Stomach (tissue), 9 donors: ENCODE measurements around the gene CCDC3. TPM values are rescaled to one million over a fixed set of nuclear protein-coding genes. Genes with fewer than 3 reads are reported as not detected.

Source experiments
- DNase-seq, 2 donors: peaks; one replicate each; pipeline versions ENCODE4 v3.0.0 to v3.0.0-alpha.2; 2013 to 2019
- H3K27ac ChIP-seq, 5 donors: fragments of 200-600 bp in 4 of 5; sonication (generic) in 4 of 5; one replicate each; pipeline ENCODE4 v1.5.1; 2013 to 2019; ENCODE audit warnings: mild to moderate bottlenecking in 1 of 5, moderate library complexity in 1 of 5
- H3K27me3 ChIP-seq, 3 donors: fragments of 200-600 bp; sonication (generic); one replicate each; pipeline ENCODE4 v1.5.1; 2017 to 2019; ENCODE audit warnings: mixed run types in 1 of 3
- H3K36me3 ChIP-seq, 4 donors: fragments of 200-600 bp; sonication (generic); 1 replicate in 3 of 4; 2 replicates in 1 of 4; pipeline ENCODE4 v1.5.1; 2016 to 2019
- H3K4me1 ChIP-seq, 4 donors: fragments of 200-600 bp; sonication (generic); one replicate each; pipeline ENCODE4 v1.5.1; 2016 to 2019
- H3K4me3 ChIP-seq, 4 donors: fragments of 200-600 bp; sonication (generic) in 3 of 4; one replicate each; pipeline ENCODE4 v1.5.1; 2016 to 2019; ENCODE audit warnings: mild to moderate bottlenecking in 1 of 4
- H3K9me3 ChIP-seq, 4 donors: fragments of 200-600 bp; sonication (generic); one replicate each; pipeline ENCODE4 v1.5.1; 2016 to 2019
- EP300 ChIP-seq: sonication (generic); formaldehyde crosslinking; IDR thresholded peaks from one replicate; pipeline ENCODE4 v1.6.1; 2017; ENCODE audit warnings: antibody characterized with exemption
- POLR2A ChIP-seq, 4 donors: fragments of 450-650 bp; IDR thresholded peaks; one replicate each; pipeline ENCODE4 v1.6.1; 2016; ENCODE audit warnings: antibody characterized with exemption in 4 of 4, control low read depth in 2 of 4, mild to moderate bottlenecking in 1 of 4, moderate library complexity in 1 of 4
- POLR2AphosphoS5 ChIP-seq, 3 donors: sonication (generic); formaldehyde crosslinking; IDR thresholded peaks; one replicate each; pipeline ENCODE4 v1.6.1; 2016; ENCODE audit warnings: antibody characterized with exemption in 3 of 3
- WGBS, 5 donors: extraction: QIAGEN DNeasy Blood & Tissue Kit in 3 of 5; methylation state at CpG; one replicate each; pipeline versions ENCODE4 v1.1.5 to v1.1.7; 2013 to 2018; 5-methylcytosine and 5-hydroxymethylcytosine counted together
- intact Hi-C: fragments of 100-400 bp; cut with DNase I; formaldehyde crosslinking; loops from one replicate; pipeline ENCODE4 v1.15.1; 2023; ENCODE audit warnings: low total_unique reads
- polyA plus RNA-seq, 3 donors: library from polyadenylated mRNA; stranded (reverse); fragments of 200-250 nt; gene quantifications; one replicate each; pipeline ENCODE4 v1.2.3, GENCODE V29; 2013
- total RNA-seq, 5 donors: library from RNA; depleted of rRNA; stranded (reverse); fragments of >200 nt; gene quantifications; one replicate each; pipeline versions ENCODE4 v1.1.0 to v1.2.3, GENCODE V29; 2014 to 2016
- TF ChIP-seq, protein P1 (sequence below), 7 experiments: fragments of 450-650 bp in 4 of 7; fragments of 200-600 bp in 3 of 7; sonication (generic) in 3 of 7; IDR thresholded peaks; one replicate each; pipeline ENCODE4 v1.5.1; 2016 to 2019; ENCODE audit warnings: antibody characterized with exemption in 7 of 7, control low read depth in 2 of 7, mild to moderate bottlenecking in 1 of 7
- donor health status: healthy with polysubstance abuse.
- donor health status: Bipolar disorder and iron deficiency.
- donor health status: healthy.

Gene CCDC3
- total and polyA plus RNA-seq, 8 donors = 1.8 to 11.0 (median 4.8) TPM; not detected in 1

DNA sequence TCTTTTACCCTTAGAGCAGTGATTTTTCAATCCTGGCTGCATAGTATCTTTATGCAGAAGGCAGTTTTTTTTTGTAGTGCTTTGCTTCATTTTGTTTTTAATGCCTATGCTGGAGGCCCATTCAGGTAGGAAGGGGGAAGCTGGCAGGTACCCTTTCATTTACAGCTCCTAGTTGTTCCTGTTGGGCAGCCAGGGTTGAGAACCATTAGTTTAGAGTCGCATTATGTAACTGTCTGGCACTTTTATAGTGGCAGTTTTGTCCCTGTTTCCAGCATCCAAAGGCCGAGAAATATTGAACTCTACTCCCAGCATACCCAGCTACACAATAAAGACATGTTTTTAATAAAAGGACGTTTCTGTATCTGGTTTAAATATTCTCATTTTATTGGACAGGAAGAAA lies 110.6 kb downstream of the CCDC3 start:
- Histone ChIP-seq H3K4me3 (no peak overlapping the region), H3K27ac (no peak overlapping the region), H3K4me1 (peaks cover 0 to 4% (median 0%) of the 10 kb centered on the region in 4 donors), H3K36me3 (no peaks in the 10 kb centered on the region), H3K27me3 (no peaks in the 10 kb centered on the region), H3K9me3 (peaks cover 4 to 22% (median 21%) of the 10 kb centered on the region in 4 donors)
- WGBS, 5 donors = 50 to 57% (median 56%) methylated on average over 3 of the region's 3 CpGs
- intact Hi-C loops = loop anchor here (10.0 kb wide), 1 partner anchor 106 kb away; no protein-coding TSS in a partner anchor
- no peak for DNase-seq
- TF ChIP-seq, protein P1, sequence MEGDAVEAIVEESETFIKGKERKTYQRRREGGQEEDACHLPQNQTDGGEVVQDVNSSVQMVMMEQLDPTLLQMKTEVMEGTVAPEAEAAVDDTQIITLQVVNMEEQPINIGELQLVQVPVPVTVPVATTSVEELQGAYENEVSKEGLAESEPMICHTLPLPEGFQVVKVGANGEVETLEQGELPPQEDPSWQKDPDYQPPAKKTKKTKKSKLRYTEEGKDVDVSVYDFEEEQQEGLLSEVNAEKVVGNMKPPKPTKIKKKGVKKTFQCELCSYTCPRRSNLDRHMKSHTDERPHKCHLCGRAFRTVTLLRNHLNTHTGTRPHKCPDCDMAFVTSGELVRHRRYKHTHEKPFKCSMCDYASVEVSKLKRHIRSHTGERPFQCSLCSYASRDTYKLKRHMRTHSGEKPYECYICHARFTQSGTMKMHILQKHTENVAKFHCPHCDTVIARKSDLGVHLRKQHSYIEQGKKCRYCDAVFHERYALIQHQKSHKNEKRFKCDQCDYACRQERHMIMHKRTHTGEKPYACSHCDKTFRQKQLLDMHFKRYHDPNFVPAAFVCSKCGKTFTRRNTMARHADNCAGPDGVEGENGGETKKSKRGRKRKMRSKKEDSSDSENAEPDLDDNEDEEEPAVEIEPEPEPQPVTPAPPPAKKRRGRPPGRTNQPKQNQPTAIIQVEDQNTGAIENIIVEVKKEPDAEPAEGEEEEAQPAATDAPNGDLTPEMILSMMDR (IDR thresholded peaks at IDR 0.05) = no peak
- TF ChIP-seq POLR2A (IDR thresholded peaks at IDR 0.05) (no peak), EP300 (no peak), POLR2AphosphoS5 (IDR thresholded peaks at IDR 0.05) (no peak)

DNA sequence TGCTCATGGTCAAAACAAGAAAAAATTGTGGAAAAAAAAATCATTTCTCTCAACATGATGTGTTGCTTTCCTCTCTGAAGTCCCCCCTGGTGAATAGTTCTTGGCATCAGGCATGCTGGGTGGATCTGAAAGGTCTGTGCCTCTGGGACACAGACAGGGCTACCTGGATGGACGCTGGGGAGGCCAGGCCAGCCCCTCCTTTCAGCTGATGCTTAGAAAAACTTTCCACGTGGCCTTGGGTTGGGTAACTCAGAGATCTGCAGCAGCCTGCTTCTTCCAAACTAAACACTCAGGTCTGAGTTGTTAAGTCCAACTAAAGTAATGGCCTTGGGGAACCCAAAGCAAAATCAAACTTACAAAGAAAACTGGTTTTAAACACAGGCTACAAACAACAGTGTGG lies 113.0 kb downstream of the CCDC3 start:
- H3K36me3 ChIP-seq = no peaks in the 10 kb centered on the region
- peaks cover 0 to 4% (median 0%) of the 10 kb centered on the region in 4 donors for H3K4me1 ChIP-seq
- DNase-seq = no peak
- no peaks in the 10 kb centered on the region for H3K27me3 ChIP-seq
- H3K9me3 ChIP-seq = peaks cover 4 to 17% (median 16%) of the 10 kb centered on the region in 4 donors
- TF ChIP-seq EP300 (no peak), POLR2A (IDR thresholded peaks at IDR 0.05) (no peak), POLR2AphosphoS5 (IDR thresholded peaks at IDR 0.05) (no peak)
- TF ChIP-seq, protein P1 (IDR thresholded peaks at IDR 0.05) = no peak
- intact Hi-C loops = no loop called here
- H3K4me3 ChIP-seq = no peak overlapping the region
- H3K27ac ChIP-seq = no peak overlapping the region
- 38 to 78% (median 46%) methylated on average over 2 of the region's 2 CpGs for WGBS, 5 donors

DNA sequence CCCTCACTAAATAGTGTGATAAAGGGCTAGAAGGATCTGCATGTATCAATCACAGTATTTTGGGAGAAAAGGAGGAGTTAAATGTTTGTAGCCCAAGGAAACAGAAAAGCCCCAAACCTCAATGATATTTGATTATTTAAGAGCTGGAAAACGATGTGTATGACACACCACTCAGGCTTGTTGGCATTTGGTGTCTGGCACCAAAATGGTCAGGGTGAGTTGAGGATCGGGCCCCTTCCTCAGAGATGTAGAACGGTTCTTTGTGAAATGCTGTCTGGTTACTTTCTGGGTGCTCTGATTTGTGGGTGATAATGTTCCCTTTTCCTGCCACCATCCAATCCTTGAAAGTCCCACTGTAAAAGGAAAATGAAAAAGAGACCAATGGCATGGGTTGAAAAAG lies 113.7 kb downstream of the CCDC3 start:
- Histone ChIP-seq H3K27ac (no peak overlapping the region), H3K4me1 (peaks cover 0 to 4% (median 0%) of the 10 kb centered on the region in 4 donors), H3K4me3 (no peak overlapping the region), H3K9me3 (peaks cover 3 to 11% (median 9%) of the 10 kb centered on the region in 4 donors), H3K36me3 (no peaks in the 10 kb centered on the region), H3K27me3 (no peaks in the 10 kb centered on the region)
- WGBS, 5 donors = 54 to 68% (median 63%) methylated on average over 3 of the region's 3 CpGs
- no peak for DNase-seq
- no peak for TF ChIP-seq EP300
- TF ChIP-seq POLR2A (IDR thresholded peaks at IDR 0.05) = no peak
- no peak for TF ChIP-seq POLR2AphosphoS5 (IDR thresholded peaks at IDR 0.05)
- TF ChIP-seq, protein P1 (IDR thresholded peaks at IDR 0.05) = no peak
- intact Hi-C loops = no loop called here

DNA sequence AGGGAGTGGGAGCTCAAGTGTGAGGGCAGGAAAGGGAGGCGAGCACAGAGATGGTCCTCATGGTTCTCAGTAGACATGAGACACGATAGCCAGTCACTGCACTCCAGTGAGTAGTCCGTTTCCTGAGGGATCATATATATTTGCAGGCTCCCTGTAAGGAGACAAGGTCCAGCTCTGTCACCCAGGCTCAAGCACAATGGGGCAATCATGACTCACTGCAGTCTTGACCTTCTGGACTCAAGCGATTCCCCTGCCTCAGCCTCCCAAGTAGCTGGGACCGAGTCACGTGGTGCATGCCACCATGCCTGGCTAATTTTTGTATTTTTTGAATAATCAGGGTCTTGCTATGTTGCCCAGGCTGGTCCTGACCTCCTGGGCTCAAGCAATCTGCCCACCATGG lies 116.7 kb downstream of the CCDC3 start:
- no peak overlapping the region for H3K27ac ChIP-seq
- H3K27me3 ChIP-seq = no peaks in the 10 kb centered on the region
- no peak overlapping the region for H3K4me3 ChIP-seq
- WGBS, 5 donors = 76 to 91% (median 87%) methylated on average over 6 of the region's 6 CpGs
- no peaks in the 10 kb centered on the region for H3K36me3 ChIP-seq
- H3K4me1 ChIP-seq = peaks cover 0 to 4% (median 0%) of the 10 kb centered on the region in 4 donors
- intact Hi-C loops = no loop called here
- no peaks in the 10 kb centered on the region for H3K9me3 ChIP-seq
- TF ChIP-seq POLR2AphosphoS5 (IDR thresholded peaks at IDR 0.05) = no peak
- no peak for TF ChIP-seq POLR2A (IDR thresholded peaks at IDR 0.05)
- TF ChIP-seq EP300 = no peak
- TF ChIP-seq, protein P1 (IDR thresholded peaks at IDR 0.05) = no peak
- no peak for DNase-seq
